Mammary epithelial cell (primary cell): ENCODE data around the gene DNAJB12.

Experiments used
- EZH2 ChIP-seq: IDR thresholded peaks from 2 replicates; pipeline ENCODE4 v1.6.1; 2012; ENCODE audit warnings: low read length, inconsistent platforms, borderline replicate concordance
- TF ChIP-seq, protein P1 (sequence below), 2 donors: IDR thresholded peaks in 1 of 2; conservative IDR thresholded peaks in 1 of 2; 2 replicates each; pipeline ENCODE4 v1.5.1; 2011 to 2012; ENCODE audit warnings: inconsistent platforms in 2 of 2, low read length in 2 of 2, mild to moderate bottlenecking in 2 of 2, control low read depth in 1 of 2, low read depth in 1 of 2; ENCODE audit not compliant: insufficient read depth in 1 of 2; ENCODE audit errors: extremely low read depth in 1 of 2

DNA sequence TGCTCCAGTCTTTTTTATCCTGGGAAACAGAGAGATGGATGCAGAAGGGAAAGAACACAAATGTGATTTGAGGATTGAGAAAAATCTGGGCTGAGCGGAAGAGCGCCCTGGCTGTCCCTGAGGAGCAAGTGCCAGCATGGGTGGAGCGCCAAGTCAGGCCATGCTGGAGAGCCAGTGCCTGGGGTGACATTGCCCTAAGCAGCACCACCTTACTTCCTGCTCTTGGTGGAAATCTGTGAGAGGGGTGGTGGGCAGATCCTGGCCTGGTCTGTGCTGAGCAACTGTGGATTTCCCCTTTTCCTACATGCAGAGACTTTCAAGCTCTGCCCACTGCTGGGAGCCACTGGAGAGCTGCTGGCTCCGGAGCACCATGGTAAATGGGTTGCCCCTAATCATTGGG lies 44.1 kb downstream of the DNAJB12 start:
- TF ChIP-seq, protein P1, sequence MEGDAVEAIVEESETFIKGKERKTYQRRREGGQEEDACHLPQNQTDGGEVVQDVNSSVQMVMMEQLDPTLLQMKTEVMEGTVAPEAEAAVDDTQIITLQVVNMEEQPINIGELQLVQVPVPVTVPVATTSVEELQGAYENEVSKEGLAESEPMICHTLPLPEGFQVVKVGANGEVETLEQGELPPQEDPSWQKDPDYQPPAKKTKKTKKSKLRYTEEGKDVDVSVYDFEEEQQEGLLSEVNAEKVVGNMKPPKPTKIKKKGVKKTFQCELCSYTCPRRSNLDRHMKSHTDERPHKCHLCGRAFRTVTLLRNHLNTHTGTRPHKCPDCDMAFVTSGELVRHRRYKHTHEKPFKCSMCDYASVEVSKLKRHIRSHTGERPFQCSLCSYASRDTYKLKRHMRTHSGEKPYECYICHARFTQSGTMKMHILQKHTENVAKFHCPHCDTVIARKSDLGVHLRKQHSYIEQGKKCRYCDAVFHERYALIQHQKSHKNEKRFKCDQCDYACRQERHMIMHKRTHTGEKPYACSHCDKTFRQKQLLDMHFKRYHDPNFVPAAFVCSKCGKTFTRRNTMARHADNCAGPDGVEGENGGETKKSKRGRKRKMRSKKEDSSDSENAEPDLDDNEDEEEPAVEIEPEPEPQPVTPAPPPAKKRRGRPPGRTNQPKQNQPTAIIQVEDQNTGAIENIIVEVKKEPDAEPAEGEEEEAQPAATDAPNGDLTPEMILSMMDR (conservative IDR thresholded peaks at IDR 0.05 in 1 of 2, IDR thresholded peaks at IDR 0.05 in 1 of 2; ENCODE audit: extremely low read depth in 1 of 2, insufficient read depth in 1 of 2, low read depth in 1 of 2, low read length in 2 of 2) = no peak
- no peak for TF ChIP-seq EZH2
